Suppressor macrophage treated with lipopolysaccharide for 1 hour (primary cell): ENCODE measurements around the gene STARD10.

Experiments used
- DNase-seq, 3 donors: peaks; one replicate each; pipeline ENCODE4 v3.0.0-alpha.2; 2020 to 2022

The STARD10 gene

DNA sequence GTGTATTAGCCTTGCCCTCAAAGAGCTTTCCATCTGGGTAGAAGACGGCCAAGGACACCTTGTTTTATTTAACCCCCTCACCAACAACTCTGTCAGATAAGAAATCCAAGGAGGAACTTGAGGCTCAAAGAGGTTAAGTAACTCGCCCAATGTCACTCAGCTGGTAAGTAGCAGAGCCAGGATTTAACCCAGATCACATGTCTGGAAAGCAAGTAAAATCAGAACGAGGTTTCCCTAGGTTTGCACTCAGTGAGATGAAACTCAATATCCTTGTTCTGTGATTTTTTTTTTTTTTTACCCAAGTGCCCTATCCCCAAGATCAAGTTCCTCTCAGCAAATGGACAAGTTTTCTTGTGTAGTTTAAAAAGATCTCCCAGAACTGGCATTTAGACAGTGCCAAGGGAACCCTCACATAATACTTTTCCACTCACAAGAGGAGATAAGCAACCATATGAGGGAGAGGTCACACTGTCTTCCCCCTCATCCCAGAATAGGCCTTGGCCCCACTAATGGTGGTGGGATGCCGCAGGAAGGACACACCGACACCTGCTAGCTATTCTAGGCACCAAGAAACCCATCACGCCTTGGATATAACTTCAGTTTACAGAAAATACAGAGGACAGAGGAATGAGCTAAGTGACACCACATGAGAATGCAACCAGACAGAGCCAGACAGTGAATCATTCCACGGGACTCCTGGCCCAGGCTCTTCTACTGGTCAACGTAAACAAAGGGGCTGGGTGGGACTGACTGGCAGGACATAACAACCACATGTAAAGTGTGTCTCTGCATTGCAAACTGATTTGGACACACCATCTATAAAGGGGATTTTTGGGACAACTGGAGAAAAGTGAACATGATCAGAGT lies 33.1 kb downstream of the STARD10 start:
- DNase-seq = peak; percentile 55 to 70 (median 63)

- DNase-seq = no peak
Observed at GRCh38 chr11:72759468-72759985, 34.3 kb downstream of the STARD10 start.

DNA sequence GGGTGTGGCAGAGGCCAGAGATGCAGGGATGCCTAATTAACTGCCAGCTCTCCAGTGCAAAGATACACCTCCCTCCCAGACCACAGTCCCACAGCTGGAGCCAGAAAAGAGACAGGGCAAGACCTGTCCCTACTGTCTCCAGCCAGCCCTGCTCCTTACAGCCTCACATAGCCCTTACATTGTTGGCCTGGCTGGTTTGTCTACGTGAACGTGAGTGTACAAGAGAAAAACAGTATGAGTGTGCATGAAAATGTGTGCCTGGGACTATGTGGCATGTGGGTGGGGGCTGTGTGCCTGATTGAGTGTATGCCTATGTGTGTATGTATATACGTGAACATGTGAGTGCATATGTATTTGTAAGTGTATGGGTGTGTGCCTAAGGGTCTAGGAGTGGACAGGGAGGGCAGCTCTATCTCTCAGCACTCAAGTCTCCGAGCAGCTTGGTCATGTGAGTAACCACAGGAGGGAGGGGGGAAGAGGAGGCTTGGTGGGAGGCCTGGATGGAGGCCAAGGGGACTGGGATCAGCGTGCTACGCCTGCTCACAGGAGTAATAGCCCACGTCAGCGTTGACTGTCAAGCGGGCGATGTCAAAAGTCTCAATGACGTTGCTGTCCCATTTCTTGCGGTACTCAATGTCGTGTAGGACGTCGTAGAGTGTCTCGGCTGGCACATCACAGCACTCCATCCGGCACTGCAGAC lies 35.0 kb downstream of the STARD10 start:
- peak; percentile 62 to 83 (median 76) for DNase-seq

- peak; percentile 51 to 67 (median 60) for DNase-seq
Observed at GRCh38 chr11:72758304-72758689, 35.5 kb downstream of the STARD10 start.

GRCh38 chr11:72755713-72756285 lies 38.0 kb downstream of the STARD10 start:
- DNase-seq = no peak

DNA sequence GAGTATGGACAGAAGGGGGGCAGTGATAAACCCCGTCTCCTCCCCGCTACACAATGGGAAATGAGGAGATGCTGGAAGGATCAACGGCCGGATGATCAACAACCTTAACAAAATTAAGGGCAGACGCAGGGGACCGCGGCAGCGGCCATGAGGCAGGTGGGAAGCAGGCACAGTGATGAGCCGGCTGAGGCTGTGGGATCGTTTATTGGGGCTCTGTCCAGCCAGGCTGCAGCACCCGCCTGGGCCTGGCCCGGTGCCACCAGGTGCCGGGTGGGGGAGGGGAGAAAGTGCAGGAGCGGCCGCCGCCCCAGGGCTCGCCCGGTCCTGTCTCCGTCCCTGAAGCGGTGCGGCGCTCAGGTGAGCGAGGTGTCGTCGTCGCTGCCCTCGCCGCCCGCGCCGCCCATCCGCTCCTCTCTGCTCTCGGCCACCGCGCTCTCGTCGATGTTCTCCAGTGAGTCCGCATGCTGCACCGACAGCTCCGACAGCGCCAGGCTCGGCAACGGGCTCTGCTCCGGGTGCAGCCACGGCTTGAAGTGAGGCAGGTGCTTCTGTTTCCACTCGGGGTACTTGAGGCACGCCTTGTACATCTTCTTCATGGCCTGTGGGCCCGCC lies 39.2 kb downstream of the STARD10 start:
- DNase-seq = no peak

- no peak for DNase-seq
Observed at GRCh38 chr11:72754149-72754543, 39.7 kb downstream of the STARD10 start.

DNA sequence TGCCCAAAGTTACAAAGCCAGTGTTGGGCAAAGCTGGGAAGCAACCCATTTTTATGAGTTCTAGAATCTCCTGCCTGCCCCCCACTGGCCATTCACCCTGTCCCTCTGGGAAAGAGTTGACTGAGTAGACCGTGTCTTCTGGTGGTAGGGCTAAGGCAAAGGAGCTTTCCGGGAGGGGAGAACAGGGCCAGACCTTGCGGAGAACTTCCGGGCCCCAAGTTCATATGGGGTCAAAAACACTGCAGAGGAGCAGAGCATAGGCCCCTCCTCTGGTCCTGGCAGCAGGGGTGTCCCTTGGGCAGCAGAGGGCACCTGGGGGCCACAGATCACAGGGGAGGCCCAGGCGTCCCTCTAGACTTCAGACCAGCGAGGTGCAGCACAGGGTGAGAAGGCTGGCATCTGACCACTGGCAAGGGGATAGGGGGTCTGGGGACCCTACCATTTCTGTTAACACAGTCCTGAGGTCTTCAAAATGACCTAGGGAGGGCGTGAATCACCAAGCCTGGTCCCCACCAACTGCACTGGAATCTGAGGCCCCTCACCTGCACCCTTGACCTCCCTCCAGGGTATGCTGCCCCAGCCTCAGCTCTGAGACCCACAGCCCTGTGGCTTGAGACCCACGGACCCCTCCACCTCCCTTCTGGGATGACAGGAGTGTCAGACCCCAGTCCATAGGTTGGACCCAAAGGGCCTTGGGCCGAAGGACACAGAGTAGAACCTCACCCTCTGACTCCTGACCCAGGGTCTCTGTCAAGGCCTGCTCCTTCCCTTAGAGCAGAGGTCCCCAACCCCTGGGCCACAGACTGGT lies 40.3 kb downstream of the STARD10 start:
- peak in 2 of 3 donors; percentile 41 to 53 for DNase-seq

- peak; percentile 66 to 90 (median 79) for DNase-seq
Observed at GRCh38 chr11:72752088-72752914, 41.5 kb downstream of the STARD10 start, which contains the start of gene ARAP1. Gene ARAP1 (minus strand): TSS chr11:72752408. CDS start chr11:72727128, 25,280 bp downstream.

GRCh38 chr11:72751116-72752087 lies 42.4 kb downstream of the STARD10 start:
- DNase-seq = no peak

GRCh38 chr11:72750556-72751115 lies 43.2 kb downstream of the STARD10 start:
- DNase-seq = no peak

DNA sequence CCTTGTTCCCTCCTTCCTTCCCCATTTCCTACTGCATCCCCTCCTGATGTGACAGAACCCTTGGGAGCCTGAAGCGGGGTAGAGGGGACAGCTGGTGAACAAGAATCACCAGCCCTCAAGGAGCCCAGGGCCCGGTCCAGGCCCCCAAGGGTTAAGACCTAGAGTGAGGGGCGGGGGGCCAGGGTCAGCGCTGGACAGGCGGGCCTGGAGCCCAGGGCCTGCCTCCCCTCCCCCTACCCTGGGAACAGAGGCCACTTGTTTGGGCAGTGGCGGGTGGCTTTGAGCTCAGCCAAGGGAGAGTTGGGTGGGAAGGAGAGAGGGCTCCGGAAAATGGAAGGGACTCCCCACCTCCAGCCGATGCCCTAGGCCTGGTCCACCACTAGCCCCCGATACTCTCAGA lies 43.8 kb downstream of the STARD10 start:
- no peak for DNase-seq

DNA sequence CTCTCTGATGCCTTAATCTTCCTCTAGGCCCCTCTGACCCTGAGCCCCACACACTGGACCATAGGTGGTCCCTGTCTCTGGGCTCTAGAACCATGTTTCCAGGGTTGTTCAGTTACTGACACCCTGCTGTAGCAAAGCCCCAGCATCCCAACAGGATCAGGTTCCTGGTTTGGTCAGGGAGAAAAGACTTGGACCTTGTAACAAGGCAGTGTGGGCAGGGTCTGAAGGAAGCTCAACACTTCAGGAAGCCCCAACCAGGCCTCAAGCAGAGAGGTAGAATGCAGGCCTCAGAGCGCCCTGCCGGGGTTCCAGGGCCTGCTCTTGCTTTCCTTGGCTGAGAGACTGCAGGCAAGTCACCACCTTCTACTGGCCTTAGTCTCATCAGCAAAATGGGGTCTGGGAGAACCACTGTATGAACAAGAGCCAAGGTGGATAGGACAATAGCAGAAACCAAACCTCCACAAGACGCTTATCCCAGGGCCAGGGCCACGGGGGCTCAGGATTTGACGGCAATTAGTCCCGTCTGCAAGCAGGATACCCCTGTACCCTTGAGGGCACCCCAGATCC lies 46.5 kb downstream of the STARD10 start:
- DNase-seq = no peak

GRCh38 chr11:72746821-72747220 lies 47.0 kb downstream of the STARD10 start:
- DNase-seq = no peak

- DNase-seq = no peak
Observed at GRCh38 chr11:72745925-72746550, 47.8 kb downstream of the STARD10 start.

DNA sequence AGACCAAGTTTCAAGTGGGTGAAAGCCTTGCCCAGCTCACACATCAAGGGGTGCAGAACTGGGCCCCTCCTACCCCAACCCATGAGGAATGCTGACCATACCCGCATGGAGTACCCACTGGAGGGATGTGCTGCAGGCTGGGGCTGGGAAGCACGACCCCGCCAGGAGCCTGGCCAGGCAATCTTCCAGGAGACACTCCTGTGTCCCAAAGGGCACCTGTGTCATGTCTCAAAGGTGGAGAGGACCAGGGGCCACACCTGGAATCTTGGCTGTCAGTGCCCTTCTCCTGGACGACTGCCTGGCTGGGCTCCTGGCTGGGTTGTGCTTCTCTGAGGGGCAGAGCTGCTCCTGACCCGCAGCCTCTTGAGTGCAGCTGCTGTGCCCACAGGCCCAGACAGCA lies 48.3 kb downstream of the STARD10 start:
- DNase-seq = no peak

GRCh38 chr11:72744474-72744873 lies 49.4 kb downstream of the STARD10 start:
- no peak for DNase-seq
